ENCODE measurements around the gene MCRS1. TPM values are rescaled to one million over a fixed set of nuclear protein-coding genes. Genes with fewer than 3 reads are reported as not detected.

MCRS1 gene
- total RNA-seq, 4 donors from 2014 or later, result 68.0 to 107 (median 85.6) TPM

DNA sequence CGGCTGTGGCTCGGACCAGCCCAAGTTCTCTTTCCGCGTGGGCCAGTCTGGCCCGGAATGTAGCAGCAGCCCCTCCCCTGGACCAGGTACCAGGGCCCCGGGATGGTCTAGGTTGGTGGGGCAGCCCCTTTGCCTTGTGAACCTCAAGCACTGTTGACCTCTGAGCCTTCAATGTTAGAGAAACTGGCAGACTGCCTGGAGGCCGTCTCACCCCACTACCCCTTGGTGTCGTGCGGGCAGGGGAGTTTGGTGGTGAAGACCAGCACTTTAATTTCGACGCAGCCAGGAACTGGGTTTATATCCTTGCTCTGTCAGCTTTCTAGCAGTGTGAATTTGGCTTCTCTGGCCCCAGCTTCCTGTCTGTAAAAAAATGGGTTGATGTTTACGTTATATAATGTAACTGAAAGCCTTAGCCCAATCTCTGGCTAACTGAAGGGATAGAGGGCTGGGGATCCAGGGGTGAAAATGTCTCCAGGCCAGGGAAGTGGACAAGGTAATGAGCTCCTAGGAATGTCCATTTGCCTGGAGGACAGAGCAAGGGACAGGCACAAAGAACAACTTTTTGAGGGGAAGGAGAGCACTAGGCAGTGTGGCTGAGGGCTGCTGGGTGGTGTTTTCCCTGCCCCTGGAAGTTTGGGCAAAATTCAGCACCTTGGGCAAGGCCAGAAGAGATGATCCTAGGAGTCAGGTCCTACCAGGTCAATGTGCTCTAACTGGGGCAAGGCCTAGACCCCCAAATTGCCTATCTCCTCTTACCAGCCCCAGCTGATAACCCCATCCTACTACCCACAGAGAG is 11.4 kb downstream of the MCRS1 start:
- TF ChIP-seq, protein P1, sequence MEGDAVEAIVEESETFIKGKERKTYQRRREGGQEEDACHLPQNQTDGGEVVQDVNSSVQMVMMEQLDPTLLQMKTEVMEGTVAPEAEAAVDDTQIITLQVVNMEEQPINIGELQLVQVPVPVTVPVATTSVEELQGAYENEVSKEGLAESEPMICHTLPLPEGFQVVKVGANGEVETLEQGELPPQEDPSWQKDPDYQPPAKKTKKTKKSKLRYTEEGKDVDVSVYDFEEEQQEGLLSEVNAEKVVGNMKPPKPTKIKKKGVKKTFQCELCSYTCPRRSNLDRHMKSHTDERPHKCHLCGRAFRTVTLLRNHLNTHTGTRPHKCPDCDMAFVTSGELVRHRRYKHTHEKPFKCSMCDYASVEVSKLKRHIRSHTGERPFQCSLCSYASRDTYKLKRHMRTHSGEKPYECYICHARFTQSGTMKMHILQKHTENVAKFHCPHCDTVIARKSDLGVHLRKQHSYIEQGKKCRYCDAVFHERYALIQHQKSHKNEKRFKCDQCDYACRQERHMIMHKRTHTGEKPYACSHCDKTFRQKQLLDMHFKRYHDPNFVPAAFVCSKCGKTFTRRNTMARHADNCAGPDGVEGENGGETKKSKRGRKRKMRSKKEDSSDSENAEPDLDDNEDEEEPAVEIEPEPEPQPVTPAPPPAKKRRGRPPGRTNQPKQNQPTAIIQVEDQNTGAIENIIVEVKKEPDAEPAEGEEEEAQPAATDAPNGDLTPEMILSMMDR (IDR thresholded peaks at IDR 0.05), result no peak
- TF ChIP-seq POLR2A (IDR thresholded peaks at IDR 0.05), result no peak
- Histone ChIP-seq H3K4me3 (no peak overlapping the region), H3K27me3 (no peaks in the 10 kb centered on the region), H3K9me3 (no peaks in the 10 kb centered on the region), H3K27ac (no peak overlapping the region), H3K36me3 (peaks cover 0 to 53% (median 0%) of the 10 kb centered on the region in 3 donors), H3K4me1 (no peaks in the 10 kb centered on the region)
- DNase-seq, result no peak

DNA sequence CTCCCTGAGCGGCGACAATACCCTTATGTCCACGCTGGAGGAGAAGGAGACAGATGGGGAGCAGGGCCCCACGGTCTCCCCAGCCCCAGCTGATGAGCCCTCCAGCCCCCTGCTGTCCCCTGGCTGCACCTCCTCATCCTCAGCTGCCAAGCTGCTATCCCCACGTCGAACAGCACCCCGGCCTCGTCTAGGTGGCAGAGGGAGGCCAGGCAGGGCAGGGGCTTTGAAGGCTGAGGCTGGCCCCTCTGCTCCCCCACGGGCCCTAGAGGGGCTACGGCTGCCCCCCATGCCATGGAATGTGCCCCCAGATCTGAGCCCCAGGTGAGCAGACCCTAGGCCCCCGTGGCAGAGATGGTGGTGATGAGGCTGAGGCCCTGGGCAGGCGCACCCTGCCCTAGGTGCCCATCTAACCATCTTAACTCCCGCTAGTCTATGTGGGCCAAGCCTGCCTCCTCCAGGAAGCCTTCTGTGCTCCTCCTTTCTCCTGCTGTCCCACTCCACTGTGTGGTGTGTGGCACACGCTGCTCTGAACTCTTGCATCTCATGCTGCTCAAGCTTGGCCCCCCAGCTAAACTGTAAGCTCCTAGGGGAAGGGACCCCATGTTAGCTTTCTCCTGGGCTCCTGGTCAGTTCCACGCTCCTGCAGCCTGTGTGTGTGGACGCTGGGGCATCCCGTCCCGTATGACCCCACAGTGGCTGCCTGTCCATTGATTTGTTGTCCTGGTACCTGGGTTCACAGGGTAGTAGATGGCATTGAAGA is 12.1 kb downstream of the MCRS1 start:
- TF ChIP-seq POLR2A (IDR thresholded peaks at IDR 0.05), result no peak
- TF ChIP-seq, protein P1 (IDR thresholded peaks at IDR 0.05), result no peak
- H3K4me3 ChIP-seq, result no peak overlapping the region
- no peaks in the 10 kb centered on the region for H3K9me3 ChIP-seq
- no peaks in the 10 kb centered on the region for H3K27me3 ChIP-seq
- peaks cover 0 to 45% (median 0%) of the 10 kb centered on the region in 3 donors for H3K36me3 ChIP-seq
- no peak overlapping the region for H3K27ac ChIP-seq
- peak in 1 of 3 donors; percentile 42 for DNase-seq
- H3K4me1 ChIP-seq, result no peaks in the 10 kb centered on the region

DNA sequence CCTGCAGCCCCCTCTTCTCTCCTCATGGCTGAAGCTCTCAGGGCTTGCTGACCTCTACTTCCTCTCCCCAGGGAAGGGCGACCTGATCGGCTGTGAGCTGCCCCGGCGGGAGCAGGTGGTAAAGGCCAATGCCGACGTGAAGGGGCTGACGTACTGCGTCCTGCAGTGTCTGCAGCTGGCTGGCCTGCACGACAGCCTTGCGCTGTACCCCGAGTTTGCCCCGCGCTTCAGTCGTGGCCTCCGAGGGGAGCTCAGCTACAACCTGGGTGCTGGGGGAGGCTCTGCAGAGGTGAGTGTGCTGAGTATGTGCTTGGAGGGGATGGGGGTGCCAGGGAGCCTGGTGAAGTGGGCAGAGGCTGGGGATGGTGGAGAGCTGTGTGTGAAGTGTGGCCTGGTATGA is 13.7 kb downstream of the MCRS1 start:
- H3K36me3 ChIP-seq, result peaks cover 0 to 29% (median 0%) of the 10 kb centered on the region in 3 donors
- H3K9me3 ChIP-seq, result no peaks in the 10 kb centered on the region
- DNase-seq, result peak in 1 of 3 donors; percentile 34
- H3K27me3 ChIP-seq, result no peaks in the 10 kb centered on the region
- H3K4me3 ChIP-seq, result no peak overlapping the region
- no peak overlapping the region for H3K27ac ChIP-seq
- TF ChIP-seq, protein P1 (IDR thresholded peaks at IDR 0.05), result no peak
- TF ChIP-seq POLR2A (IDR thresholded peaks at IDR 0.05), result no peak
- H3K4me1 ChIP-seq, result peaks cover 0 to 7% (median 1%) of the 10 kb centered on the region in 4 donors

DNA sequence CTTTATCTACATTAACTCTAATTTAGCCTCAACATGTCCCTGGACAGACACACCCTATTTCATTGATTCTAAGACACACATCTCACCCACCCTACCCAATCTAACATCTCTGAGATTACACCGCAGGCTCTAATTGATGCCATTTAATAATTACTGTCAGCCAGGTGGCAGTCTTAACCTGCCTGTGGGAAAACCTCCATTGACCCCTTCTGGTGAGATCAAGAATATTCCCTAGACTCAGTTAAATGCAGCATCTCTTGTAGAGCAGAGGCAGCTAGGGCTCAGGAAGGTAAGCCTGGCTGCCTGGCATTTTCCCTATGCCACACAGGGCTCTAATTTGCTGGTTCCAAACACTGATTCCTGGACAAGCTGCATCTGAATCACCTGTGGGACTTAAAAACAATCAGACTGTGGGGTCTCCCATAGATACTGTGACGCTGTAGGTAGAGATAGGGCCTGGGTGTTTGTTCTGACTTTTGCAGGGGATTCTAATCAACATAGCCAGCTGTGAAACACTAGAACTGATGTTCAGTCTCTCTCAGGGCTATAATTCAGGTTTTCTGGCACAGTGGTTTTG is 14.3 kb downstream of the MCRS1 start:
- no peak overlapping the region for H3K4me3 ChIP-seq
- no peaks in the 10 kb centered on the region for H3K27me3 ChIP-seq
- H3K27ac ChIP-seq, result no peak overlapping the region
- peaks cover 0 to 23% (median 0%) of the 10 kb centered on the region in 3 donors for H3K36me3 ChIP-seq
- peaks cover 0 to 13% (median 5%) of the 10 kb centered on the region in 4 donors for H3K4me1 ChIP-seq
- TF ChIP-seq, protein P1 (IDR thresholded peaks at IDR 0.05), result peak; percentile 17 to 71 (median 53)
- TF ChIP-seq POLR2A (IDR thresholded peaks at IDR 0.05), result no peak
- no peak for DNase-seq
- no peaks in the 10 kb centered on the region for H3K9me3 ChIP-seq

DNA sequence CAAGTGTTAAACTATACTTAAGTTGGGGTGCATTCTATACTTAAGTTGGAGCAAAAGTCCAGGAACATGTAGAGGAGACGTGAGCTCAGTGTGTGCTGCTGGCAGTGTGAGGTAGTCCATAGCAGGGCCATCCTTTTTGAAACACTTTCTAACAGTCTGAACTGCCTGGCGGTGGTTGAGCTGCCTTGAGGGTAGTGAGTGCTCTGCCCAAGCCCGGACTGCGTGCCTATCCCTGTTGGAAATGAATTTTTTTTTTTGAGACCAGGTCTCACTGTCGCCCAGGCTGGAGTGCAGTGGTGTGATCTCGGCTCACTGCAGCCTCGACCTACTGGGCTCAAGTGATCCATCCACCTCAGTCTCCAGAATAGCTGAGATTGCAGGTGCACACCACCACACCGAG is 15.0 kb downstream of the MCRS1 start:
- no peaks in the 10 kb centered on the region for H3K27me3 ChIP-seq
- H3K4me3 ChIP-seq, result no peak overlapping the region
- H3K4me1 ChIP-seq, result peaks cover 0 to 16% (median 6%) of the 10 kb centered on the region in 4 donors
- no peak for TF ChIP-seq POLR2A (IDR thresholded peaks at IDR 0.05)
- TF ChIP-seq, protein P1 (IDR thresholded peaks at IDR 0.05), result no peak
- H3K27ac ChIP-seq, result no peak overlapping the region
- peaks cover 0 to 17% (median 0%) of the 10 kb centered on the region in 3 donors for H3K36me3 ChIP-seq
- no peak for DNase-seq
- H3K9me3 ChIP-seq, result no peaks in the 10 kb centered on the region
